Measurements from ENCODE around the gene AP3S2. TPM values are rescaled to one million over a fixed set of nuclear protein-coding genes. Genes with fewer than 3 reads are reported as not detected.
"Not testable (repeated sequence)": the region's sequence is repeated elsewhere in the genome, so short reads cannot be mapped to it uniquely, and the experiment has no call there.

The AP3S2 gene
- total RNA-seq, 2 experiments from 2014 or later = 16.0 to 16.7 TPM

DNA sequence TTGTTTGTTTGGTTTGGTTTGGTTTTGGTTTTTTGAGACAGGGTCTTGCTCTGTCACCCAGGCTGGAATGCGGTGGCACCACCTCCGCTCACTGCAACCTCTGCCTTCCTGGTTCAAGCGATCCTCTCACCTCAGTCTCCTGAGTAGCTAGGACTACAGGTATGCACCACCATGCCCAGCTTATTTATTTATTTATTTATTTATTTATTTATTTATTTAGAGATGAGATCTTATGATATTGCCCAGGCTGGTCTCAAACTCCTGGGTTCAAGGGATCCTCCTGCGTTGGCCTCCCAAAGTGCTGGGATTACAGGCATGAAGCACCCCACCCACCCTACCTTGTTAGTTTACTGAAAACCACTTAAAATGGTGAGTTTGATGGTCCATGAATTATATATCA, 105.2 kb downstream of the AP3S2 start:
- POLR2A ChIA-PET = not testable (repeated sequence)
- CTCF ChIA-PET = interaction anchor here (0.6 kb wide), 1 partner anchor 368 kb away, joined by 4 read pairs; no protein-coding TSS in a partner anchor

DNA sequence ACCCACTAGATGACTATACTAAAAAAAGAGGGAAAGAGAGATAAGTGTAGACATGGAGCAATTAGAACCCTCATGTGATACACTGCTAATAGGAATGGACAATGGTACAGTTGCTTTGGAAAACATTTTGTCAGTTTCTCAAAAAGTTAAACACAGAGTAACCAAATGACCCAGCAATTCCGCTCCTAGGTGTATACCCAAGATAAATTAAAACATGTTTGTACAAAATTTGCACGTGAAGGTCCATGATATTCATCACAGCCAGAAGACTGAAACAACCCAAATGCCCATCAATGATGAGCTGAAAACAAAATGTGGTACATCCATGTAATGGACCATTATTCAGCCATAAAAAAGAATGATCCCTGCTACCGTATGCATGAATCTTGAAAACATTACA, 105.8 kb downstream of the AP3S2 start:
- CTCF ChIA-PET = interaction anchor here (0.6 kb wide), 1 partner anchor 368 kb away, joined by 4 read pairs; no protein-coding TSS in a partner anchor
- POLR2A ChIA-PET = no interaction called here

DNA sequence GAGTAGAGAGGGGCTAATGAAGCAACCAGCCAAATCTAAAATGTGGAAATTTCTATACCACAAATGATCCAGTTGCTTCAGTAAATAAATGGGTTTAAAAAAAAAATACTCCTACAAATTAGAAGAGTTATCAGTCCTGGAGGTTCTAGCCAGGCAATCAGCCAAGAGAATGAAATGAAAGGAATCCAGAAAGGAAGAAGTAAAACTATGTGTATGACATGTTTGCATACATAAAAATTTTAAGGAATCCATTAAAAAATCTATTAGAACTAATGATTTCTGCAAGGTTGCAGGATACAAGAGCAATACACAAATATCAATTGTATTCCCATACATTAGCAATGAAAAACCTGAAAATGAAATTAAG, 108.0 kb downstream of the AP3S2 start:
- CTCF ChIA-PET = no interaction called here
- POLR2A ChIA-PET = no interaction called here

DNA sequence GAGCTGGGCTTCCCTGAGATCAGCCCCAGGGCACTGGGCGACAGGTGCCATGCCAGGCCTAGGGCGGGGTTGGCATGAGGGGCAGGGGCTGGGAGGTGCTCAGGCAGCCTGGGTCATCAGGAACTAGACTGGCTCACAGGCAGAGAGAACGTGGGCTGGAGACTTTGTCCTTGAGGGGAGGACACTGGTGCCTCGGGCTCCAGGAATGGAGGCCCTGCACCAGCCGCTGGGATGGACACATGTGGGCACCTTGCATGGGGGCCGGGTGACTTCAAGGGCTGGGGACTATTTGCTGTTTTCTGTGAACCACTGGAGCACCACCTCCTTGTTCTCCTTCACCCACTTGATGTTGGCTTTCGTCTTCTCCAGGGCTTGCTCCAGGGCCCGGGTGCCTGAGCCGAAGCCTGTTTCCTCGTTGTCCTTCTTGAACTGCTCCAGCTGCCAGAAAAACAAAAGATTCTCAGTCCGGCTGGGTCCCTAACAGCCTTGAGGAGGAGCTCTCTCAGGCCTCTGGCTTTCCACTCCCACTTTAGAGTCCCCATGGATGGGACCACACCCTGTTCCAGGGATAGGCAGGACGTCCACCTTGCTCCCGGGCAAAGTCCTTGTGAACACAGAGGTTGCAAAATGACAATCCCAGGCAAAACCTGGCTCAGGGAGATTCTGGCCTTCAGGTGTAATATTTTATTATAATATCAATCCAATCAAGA, 108.6 kb downstream of the AP3S2 start:
- POLR2A ChIA-PET = no interaction called here
- CTCF ChIA-PET = no interaction called here

DNA sequence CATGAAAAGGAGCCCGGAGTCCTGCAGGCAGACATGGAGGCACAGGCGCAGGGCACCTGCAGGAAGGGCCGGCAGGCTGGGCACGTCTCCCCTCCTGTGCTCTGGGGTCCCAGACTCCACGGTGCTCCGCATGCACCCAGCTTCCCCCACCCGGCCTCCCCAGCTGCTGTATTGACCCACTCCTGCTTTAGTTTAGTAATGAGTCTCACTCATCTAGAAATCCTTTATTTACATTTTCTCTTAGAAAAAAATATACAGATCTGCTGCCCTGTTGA, 109.2 kb downstream of the AP3S2 start:
- CTCF ChIA-PET = no interaction called here
- POLR2A ChIA-PET = no interaction called here

DNA sequence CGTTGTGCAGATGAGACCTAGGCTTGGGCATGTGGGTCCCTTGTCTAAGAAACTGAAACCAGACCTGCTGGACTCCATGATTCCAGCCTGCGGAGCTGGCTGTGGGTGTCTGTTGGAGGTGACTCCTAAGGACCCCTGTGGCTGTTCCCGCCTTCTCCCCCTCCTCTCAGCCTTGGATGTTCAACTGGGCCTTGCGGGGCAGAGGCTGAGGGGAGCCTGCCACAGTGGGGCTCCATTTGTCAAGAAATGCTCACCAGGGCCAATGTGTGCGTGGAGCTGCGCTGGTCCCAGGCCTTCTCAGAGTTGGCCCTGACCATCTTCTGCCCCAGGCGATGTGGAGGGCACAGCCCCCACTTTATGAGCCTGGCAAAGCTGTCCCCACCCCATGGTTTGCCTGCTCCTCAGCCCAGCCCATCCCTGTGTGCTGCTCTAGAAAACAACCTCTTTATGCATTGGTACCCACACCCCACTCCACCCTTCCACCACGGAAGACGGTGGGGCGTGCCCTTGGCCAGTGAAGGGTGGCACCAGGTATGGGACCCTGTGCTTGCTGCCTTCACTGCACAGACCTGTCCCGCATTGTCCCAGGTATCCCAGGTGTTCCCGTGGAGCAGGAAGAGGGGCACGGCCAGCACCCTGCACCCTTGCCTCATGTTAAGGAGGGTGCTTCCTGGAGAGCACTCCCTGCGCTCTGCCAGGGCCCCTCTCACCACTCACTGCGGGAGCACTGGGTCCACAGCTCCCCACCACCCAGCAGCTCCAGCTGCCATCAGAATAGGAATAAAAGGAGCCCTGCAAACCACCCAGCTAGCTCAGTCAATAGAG, 109.7 kb downstream of the AP3S2 start:
- ChIA-PET CTCF (no interaction called here), POLR2A (no interaction called here)

DNA sequence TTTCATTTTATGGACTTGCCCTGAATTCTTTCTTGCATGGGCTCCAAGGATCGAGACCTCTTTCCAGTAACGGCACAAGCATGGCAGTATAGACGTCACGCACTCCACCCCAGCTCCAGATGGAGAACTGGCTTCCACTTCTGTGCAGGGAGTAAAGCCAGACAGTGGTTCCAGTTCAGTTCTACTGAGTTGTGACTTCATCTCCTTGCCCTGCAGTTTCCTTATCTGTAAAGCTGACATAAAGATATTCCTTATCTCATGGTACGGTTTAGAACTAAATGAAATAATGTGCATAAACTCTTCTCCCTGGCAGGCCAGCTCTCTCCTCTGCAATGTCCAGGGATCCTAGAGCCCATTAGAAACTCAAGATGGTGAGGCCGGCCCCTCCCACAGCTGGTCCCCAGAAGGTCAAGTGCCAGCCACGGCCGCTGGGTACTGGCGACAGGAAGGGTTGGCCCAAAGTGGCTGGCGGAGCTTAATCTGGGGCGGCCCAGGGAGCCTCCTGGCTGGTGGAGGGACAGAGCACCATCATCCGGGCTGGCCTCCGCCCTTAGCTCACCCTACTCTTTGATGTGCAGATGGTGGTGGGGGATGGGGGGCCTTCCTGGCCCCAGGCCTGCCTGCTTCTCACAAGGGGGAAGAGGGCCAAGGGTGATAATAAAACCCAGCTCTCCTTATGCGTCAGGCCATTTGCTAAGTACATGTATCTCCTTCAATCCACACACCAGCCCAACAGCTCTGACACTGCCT, 110.5 kb downstream of the AP3S2 start:
- ChIA-PET POLR2A (no interaction called here), CTCF (no interaction called here)

DNA sequence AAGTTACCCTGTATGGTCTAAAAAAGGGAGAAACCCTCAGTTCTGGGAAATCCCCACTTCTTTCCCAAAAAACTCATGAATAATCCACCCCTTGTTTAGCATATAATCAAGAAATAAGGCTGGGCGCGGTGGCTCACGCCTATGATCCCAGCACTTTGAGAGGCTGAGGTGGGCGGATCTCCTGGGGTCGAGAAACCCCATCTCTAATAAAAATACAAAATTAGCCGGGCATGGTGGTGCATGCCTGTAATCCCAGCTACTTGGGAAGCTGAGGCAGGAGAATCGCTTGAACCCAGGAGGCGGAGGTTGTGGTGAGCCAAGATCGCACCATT, 111.2 kb downstream of the AP3S2 start:
- POLR2A ChIA-PET = not testable (repeated sequence)
- CTCF ChIA-PET = interaction anchor here (0.6 kb wide), 1 partner anchor 63 kb away, joined by 3 read pairs; no protein-coding TSS in a partner anchor

DNA sequence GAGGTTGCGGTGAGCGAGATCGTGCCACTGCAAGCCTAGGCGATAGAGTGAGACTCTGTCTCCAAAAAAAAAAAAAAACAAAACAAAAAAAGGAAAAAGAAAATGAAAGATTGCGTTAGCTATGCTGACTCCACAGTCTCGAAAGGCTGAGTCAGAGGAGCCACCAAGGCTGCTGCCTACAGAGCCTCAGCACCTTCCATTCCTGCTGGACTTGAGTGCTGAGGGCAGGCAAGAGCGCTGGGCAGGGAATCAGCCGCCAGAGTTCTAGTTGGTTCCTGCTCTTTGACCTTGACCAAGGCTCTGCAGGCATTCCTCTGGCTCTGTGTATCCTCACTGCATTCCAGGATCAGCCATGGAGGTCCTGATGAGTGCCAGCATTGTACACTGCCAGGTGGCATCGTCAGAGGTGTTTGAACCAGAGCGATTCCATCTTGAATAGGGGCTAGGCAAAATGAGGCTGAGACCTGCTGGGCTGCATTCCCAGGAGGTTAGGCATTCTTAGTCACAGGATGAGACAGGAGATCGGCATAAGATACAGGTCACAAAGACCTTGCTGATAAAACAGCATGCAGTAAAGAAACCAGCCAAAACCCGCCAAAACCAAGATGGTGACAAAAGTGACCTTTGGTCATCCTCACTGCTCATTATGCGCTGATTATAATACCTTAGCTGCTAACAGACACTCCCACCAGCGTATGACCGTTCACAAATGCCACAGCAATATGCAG, 111.7 kb downstream of the AP3S2 start:
- ChIA-PET CTCF (interaction anchor here (0.6 kb wide), 1 partner anchor 64 kb away, joined by 3 read pairs; no protein-coding TSS in a partner anchor), POLR2A (no interaction called here)

DNA sequence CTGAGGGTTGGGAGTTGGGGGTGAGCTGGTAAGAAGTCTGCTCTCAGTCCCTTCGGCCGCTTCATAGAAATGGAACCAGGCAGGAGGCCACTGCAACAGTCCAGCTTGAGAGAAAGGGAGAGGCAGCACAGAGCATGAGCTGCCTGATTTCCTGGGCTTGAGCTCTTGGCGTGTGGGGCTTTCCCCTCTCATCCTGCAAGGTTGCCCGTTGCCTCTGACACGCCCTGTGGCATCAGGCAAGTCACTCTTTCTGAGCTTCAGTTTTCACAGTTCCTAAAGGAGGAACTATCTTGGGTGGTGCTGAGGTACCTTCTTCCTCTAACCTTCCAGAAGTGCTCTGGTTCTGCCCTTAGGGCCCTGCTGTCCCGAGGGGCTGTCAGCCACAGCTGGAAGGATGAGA, 112.7 kb downstream of the AP3S2 start:
- POLR2A ChIA-PET = no interaction called here
- CTCF ChIA-PET = interaction anchor here (0.6 kb wide), 1 partner anchor 41 kb away, joined by 3 read pairs; no protein-coding TSS in a partner anchor

DNA sequence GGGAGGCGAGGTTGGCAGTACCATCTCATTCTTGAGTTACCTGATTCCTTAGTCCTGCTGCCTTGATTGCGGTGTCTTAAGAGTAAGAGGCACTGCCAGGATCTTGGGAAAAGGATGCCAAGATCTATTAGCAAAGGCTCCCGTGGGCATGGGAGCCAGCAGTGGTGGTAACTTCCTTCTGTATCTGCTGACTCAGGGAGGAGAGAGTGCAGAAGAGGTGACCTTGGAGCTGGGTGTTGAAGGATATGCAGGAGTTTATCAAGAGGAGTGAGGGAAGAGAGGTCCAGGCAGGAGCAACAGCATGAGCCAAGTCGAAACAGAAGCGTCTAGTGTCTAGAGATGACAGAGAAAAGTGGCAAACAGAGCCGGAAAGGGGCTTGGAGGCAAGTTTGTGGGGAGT, 113.2 kb downstream of the AP3S2 start:
- ChIA-PET CTCF (interaction anchor here (0.6 kb wide), 1 partner anchor 41 kb away, joined by 3 read pairs; no protein-coding TSS in a partner anchor), POLR2A (no interaction called here)

Other genes with a start within 250 kb of the AP3S2 start
- 1 to 10 TPM; 3.4 to 3.5 TPM for gene KIF7, start 238.5 kb downstream of the AP3S2 start, total RNA-seq
- gene PLIN1, start 214.6 kb downstream of the AP3S2 start, total RNA-seq = under 1 TPM; 0.25 to 0.44 TPM
- 1 to 10 TPM; 3.1 to 3.5 TPM for gene PEX11A, start 203.2 kb downstream of the AP3S2 start, total RNA-seq
- under 1 TPM in 1 of 2 experiments, not detected in 1; 0.11 TPM for gene WDR93, start 203.2 kb downstream of the AP3S2 start, total RNA-seq
- gene MESP1, start 142.7 kb downstream of the AP3S2 start, total RNA-seq = 1 to 10 TPM; 7.3 to 9.1 TPM
- gene MESP2, start 117.7 kb downstream of the AP3S2 start, total RNA-seq = not detected
- gene ANPEP, start 79.1 kb downstream of the AP3S2 start, total RNA-seq = not detected
- gene ARPIN, start 19.0 kb upstream of the AP3S2 start, total RNA-seq = not detected
- 10 to 100 TPM; 11.0 to 14.0 TPM for gene ZNF710, start 107.3 kb upstream of the AP3S2 start, total RNA-seq
- 10 to 100 TPM; 91.2 to 93.0 TPM for gene IDH2, start 208.5 kb upstream of the AP3S2 start, total RNA-seq